ENCODE data around the gene DGKI.

The DGKI gene

DNA sequence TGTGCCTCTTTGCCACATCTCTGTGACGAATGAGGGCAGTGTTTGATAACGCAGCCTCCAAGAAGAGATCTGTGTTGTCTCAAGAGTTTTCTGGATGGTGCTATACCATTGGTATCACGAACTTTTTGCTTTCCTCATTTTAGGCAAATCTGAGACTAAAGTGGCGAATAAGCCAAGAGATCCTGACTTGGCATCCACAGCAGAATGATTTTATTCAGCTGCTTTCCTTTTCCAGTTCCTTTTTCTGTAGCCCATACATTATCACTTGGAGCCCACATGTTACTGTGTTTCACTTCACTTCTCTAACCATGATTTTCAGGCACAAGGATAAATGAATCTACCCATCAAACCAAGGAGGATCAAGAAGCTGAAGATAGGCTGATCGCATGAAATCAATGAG is 325.3 kb downstream of the DGKI start:
- DNase-seq, result no peak

GRCh38 chr7:137519947-137520346 is 326.8 kb downstream of the DGKI start:
- DNase-seq, result no peak

- no peak for DNase-seq
Measured at GRCh38 chr7:137519181-137519691, 327.5 kb downstream of the DGKI start.

- DNase-seq, result no peak
Measured at GRCh38 chr7:137513091-137513490, 333.7 kb downstream of the DGKI start.

DNA sequence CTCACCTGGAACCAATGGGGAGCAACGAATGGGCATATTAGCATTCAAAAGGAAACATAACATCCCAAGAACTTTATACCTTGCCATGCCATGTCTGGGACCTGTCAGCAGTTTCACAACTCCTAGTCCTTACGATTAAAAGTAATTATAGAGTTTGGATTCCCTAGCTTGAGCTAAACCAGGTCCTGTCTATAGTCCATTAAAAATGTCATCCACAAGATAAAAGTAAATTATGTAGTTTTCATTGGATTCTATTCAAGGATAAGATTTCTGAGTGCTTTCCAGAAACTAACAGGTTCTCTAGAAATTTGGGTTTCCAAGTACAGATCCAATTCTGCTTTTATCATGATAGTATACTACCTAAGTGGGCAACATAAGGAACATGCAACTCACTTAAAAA is 339.7 kb downstream of the DGKI start:
- no peak for DNase-seq

DNA sequence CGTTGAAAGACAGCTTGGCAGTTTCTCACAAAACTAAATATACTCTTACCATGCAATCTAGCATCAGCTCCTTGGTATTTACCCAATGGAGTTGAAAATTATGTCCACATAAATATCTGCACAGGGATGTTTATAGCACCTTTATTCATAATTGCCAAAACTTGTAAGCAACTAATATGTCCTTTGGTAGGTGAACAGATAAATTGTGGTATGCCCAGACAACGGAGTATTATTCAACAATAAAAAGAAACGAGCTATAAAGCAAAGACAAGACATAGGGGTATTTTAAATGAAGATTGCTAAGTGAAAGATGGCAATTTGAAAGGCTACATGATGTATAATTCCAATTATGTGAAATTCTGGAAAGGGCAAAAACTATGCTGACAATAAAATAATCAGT is 340.7 kb downstream of the DGKI start:
- DNase-seq, result no peak

DNA sequence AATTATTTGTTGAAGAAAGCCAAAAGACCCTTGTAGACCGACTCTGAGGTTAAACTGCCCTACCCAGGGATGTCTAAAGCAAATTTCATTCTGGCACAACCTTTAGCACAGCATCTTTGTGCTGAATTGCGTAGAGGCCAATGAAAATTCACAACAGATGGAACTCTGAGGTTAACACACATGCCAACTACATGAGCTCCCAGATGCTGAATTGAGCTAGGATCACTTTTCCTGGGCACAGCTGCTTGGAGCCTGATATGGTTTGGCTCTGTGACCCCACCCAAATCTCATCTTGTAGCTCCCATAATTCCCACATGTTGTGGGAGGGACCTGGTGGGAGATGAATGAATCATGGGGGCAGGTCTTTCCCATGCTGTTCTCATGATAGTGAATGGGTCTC is 345.2 kb downstream of the DGKI start:
- DNase-seq, result no peak

DNA sequence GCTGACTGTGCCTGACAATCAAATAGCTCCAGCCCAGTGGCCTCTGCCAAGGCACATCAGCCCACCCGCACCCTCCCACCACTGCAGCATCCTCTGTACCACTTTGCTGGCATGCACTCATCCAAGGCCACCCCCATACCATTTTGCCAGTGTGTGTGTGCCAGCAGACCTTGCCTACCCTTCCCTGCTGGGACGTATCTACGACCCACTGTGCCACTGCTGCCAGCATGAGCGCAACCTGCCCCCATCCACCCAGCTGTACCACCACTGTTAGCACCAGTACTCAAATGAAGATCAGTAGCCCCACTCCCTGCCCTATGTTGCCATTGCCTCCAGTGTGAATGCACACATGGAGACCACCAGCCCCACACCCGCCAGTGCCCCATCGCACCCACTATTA is 353.9 kb downstream of the DGKI start:
- DNase-seq, result no peak

DNA sequence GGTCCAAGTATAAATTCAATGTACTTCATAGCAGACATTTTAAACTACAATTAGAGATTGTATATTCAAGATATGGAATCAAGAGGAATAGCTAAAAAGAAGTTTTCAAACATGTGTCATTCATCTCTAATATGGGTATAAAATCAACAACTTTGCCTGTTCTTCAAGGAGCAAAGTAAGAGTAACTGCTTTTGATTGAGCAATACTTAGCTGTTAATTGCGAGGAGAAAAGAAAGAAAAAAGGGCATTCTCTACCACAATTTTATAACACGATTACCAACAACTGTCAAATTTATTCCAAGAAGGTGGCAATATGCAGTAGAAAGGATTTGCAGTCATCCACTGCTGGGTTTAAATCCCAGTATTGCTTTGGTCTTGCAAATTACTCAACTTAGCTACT is 356.9 kb downstream of the DGKI start:
- DNase-seq, result no peak

DNA sequence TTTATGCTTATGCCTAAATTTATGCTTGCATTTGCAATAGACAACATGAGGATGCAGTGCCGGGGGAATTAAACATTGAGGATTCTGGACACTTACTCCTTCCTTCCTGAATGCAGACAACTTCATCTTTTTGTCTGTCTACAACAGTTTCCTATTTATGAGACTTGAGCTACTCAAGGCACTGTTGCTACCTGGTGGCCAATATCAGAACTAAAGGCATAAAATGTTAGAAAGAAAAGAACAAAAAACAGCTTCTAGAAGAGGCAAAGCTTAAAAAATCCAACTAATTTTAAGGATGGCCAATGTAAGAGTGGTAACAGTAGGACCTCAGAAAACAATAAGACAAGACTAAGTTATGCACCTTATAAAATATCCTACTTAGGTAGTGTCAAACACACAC is 358.7 kb downstream of the DGKI start:
- DNase-seq, result no peak

- DNase-seq, result no peak
Measured at GRCh38 chr7:137485818-137486217, 361.0 kb downstream of the DGKI start.

GRCh38 chr7:137484326-137484725 is 362.4 kb downstream of the DGKI start:
- DNase-seq, result no peak

GRCh38 chr7:137482466-137482865 is 364.3 kb downstream of the DGKI start:
- no peak for DNase-seq

DNA sequence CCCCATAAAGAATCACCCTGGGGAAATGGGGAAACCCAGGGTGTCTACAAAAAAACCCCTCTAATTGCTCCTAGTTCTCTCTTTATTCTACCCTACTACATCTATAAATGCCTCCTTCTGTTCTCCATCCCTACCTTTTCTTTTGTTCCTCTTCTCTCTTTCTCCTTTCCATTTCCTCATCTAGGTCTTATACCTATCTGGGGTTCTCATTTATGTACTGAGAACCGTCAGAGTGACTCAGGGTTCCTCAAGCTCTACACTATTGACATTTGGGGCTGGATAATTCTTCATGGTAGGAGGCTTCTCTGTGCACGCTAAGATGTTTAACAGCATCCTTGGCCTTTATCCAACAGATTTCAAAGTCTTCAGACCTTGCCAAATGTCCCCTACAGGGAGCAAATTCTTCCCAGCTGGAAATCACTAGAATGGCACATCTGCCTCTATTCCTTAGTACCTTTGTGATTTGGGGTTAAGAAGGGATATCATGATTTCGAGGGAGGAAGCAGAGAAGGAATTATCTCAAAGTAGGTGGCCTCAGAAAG is 365.9 kb downstream of the DGKI start:
- no peak for DNase-seq

DNA sequence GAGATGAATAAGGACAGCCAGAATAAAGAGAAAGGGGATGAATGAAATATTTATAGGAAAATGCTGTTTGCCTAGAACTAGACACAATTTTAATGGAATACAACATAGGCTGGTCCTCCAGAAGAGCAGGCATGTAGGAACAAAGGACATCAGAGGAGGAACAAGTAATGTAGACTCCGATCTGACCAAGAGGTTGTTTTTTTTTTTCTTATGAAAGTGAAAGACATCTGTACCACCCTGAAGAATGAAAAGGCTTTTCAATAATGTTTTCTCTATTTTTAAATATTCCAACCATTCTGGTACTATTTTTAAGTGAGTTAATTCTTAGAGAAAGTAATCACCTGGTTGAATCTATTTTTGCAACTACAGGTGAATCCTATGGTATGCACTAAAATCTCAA is 366.4 kb downstream of the DGKI start:
- no peak for DNase-seq

- no peak for DNase-seq
Measured at GRCh38 chr7:137476937-137477336, 369.8 kb downstream of the DGKI start.

- DNase-seq, result no peak
Measured at GRCh38 chr7:137475966-137476365, 370.8 kb downstream of the DGKI start.

- DNase-seq, result no peak
Measured at GRCh38 chr7:137474540-137475026, 372.2 kb downstream of the DGKI start.

- DNase-seq, result no peak
Measured at GRCh38 chr7:137471128-137471527, 375.6 kb downstream of the DGKI start.

DNA sequence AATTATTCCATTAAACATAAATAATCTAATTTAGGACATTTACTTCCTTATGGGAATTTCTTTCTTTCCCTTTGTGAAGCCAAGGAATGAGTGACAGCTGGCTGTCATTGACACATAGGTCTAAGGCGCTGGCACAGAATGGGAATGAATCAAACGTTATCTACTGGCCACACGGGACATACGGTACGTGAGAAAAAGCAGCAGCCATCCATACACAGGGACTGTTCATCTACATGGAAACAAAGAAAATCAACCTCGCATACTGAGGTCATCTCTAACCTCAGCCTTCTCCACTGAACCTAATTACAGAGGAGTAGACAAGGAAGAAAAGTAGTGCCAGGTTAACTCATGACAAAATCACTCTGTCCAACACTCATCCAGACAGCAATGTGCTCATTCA is 376.9 kb downstream of the DGKI start:
- no peak for DNase-seq

GRCh38 chr7:137469191-137469811 is 377.5 kb downstream of the DGKI start:
- no peak for DNase-seq

DNA sequence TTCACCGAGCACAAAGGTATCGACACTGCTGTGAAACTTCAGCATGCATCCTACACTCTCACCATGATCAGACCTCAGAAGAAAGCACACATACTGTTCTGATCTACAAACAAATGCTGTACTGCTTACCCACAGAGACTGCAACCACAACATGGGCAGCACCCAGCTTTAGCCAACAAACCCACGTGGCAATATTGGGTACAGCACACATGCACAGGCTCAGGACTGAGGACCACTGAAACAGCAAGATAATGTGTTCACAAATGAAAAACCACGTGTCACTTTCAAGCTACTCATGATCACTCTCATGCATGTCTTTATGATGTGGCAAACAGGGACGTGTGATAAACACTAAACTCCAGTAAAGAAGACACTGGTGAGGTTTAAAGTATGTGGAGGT is 383.9 kb downstream of the DGKI start:
- DNase-seq, result no peak

DNA sequence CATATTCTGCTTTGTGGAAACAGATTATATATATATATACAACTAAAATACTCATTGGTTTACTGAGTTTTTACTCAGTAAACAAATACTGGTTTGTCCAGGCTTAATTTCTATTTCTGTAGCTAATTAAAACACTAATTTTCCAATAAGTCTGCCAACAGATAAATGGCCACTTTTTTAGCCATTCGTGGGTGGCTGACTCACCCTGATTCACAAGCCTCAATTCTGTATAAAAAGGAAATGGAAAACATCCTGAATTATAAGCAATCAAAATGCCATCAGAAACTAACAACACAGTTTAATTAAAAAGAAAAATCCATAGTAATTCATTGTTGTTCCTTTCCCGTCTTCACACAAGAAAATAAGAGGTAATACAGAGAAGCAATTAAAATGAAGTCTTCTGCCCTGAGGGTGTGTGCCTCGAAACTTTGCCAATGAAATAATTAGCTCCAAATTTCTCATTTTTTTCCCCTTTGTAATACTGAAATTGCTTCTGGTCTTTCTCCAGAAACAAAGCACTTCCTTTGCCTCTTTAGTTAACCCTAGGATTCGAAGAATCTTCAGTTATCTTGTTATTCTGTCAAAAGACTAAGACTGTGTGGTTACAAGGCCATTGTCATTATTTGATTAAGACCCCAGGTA is 384.6 kb downstream of the DGKI start:
- DNase-seq, result no peak

GRCh38 chr7:137458399-137458798 is 388.4 kb downstream of the DGKI start:
- DNase-seq, result no peak

DNA sequence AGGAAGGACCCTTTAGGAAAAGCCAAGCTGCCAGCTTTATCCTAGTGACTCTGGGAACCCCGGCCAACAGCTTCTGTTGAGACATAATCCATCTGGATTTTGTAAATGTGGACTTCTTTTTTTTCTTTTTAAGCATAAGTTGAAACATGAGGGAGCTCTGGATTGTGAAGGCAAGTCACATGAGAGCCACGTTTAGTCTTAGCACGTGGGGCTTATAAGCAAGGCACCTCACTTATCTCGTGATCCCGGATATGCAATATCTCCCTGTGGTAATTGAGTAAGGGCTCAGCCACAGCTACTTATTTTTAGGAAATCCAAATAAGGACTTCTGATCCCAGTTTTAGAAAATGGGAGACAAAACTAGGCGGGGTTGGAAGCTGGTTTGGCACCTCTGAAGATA is 392.0 kb downstream of the DGKI start:
- DNase-seq, result no peak
